Measurements from ENCODE around the gene SDHAF1. TPM values are rescaled to one million over a fixed set of nuclear protein-coding genes. Genes with fewer than 3 reads are reported as not detected.
A peak's percentile ranks its signal among the peaks of the same experiment; 100 is the strongest.

Gene SDHAF1
- polyA plus RNA-seq, 1 of the 3 experiments (the other 2 are of a cell fraction) = 25.3 TPM

DNA sequence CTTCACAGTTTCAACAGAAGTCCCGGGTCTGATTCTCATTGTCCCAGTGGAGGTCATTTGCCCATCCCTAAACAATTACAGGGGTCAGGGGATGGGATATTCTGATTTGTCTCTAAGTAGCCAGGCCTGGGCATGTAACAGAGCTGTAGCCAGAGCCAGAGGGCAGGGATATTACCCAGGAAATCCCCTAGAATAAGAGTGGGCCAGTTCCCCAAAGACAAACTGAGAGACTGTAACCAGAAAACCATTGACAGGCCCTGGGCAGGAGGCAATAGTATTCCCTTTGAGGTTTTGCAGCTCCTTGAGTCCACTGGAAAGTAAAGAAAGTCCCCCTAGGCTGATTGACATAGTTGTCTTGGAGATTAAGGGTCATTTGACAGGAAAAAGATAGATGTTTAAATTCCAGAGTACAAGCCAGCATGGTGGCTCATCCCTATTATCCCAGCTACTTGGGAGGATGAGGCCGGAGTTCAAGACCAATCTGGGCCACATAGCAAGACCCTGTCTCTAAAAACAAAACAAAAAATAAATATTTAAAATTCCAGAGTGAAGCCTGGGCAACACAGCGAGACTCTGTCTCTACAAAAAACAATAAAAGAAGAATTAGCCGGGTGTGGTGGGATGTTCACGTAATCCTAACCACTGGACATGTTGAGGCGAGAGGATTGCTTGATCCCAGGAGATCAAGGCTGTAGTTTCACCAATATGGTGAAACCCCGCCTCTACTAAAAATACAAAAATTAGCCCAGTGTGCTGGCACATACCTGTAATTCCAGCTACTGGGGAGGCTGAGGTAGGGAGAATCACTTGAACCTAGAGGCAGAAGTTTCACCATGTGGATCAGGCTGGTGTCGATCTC, 1.9 kb upstream of the SDHAF1 start:
- Histone ChIP-seq H3K9ac (no peak overlapping the region), H3K27ac (ENCODE audit: low read depth in 2 of 2, low read length in 1 of 2) (no peak overlapping the region), H3K79me2 (ENCODE audit: insufficient read depth) (peaks cover 26% of the 10 kb centered on the region), H4K20me1 (ENCODE audit: insufficient read depth) (no peaks in the 10 kb centered on the region), H3K27me3 (ENCODE audit: insufficient read depth) (no peaks in the 10 kb centered on the region), H3K36me3 (replicated peaks in 1 of 2; ENCODE audit: control insufficient read depth in 1 of 2, insufficient read depth in 2 of 2, low read length in 1 of 2) (peaks cover 0 to 3% of the 10 kb centered on the region in 2 experiments), H3K4me3 (ENCODE audit: low read depth in 2 of 2, low read length in 1 of 2) (no peak overlapping the region), H3F3A (replicated peaks; ENCODE audit: insufficient read depth) (no peaks in the 10 kb centered on the region), H3K4me1 (ENCODE audit: control insufficient read depth in 1 of 2, insufficient read depth in 2 of 2, low read depth in 1 of 2, low read length in 1 of 2) (peaks cover 11 to 18% of the 10 kb centered on the region in 2 experiments; a peak in 1 of 4 replicates), H3K4me2 (no peak overlapping the region), H3K9me2 (no peaks in the 10 kb centered on the region), H2AFZ (ENCODE audit: low read depth) (no peak overlapping the region), H3K9me3 (no peaks in the 10 kb centered on the region)
- 92% methylated on average over 8 of the region's 8 CpGs for WGBS (ENCODE audit: low lambda C conversion rate)
- TF ChIP-seq CHD2 (IDR thresholded peaks at IDR 0.05; ENCODE audit: low read length, partially characterized antibody) (no peak), SMC3 (IDR thresholded peaks at IDR 0.05; ENCODE audit: low read depth, low read length) (no peak), JUND (IDR thresholded peaks at IDR 0.05) (no peak), FOXJ3 (CRISPR knock-in tag; IDR thresholded peaks at IDR 0.05) (no peak), NRF1 (IDR thresholded peaks at IDR 0.05; ENCODE audit: low read depth, low read length) (no peak)
- TF ChIP-seq, protein P1, sequence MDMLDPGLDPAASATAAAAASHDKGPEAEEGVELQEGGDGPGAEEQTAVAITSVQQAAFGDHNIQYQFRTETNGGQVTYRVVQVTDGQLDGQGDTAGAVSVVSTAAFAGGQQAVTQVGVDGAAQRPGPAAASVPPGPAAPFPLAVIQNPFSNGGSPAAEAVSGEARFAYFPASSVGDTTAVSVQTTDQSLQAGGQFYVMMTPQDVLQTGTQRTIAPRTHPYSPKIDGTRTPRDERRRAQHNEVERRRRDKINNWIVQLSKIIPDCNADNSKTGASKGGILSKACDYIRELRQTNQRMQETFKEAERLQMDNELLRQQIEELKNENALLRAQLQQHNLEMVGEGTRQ (IDR thresholded peaks at IDR 0.05; ENCODE audit: borderline replicate concordance, low read depth, low read length) = no peak
- TF ChIP-seq, protein P2, sequence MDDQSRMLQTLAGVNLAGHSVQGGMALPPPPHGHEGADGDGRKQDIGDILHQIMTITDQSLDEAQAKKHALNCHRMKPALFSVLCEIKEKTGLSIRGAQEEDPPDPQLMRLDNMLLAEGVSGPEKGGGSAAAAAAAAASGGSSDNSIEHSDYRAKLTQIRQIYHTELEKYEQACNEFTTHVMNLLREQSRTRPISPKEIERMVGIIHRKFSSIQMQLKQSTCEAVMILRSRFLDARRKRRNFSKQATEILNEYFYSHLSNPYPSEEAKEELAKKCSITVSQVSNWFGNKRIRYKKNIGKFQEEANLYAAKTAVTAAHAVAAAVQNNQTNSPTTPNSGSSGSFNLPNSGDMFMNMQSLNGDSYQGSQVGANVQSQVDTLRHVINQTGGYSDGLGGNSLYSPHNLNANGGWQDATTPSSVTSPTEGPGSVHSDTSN (IDR thresholded peaks at IDR 0.05) = no peak
- ChIA-PET CTCF (interaction anchor here (0.7 to 1.7 kb wide), 8 partner anchors 11 to 123 kb away, joined by 3 to 8 read pairs (median 4); no protein-coding TSS in a partner anchor), POLR2A (no interaction called here)
- DNase-seq = no peak

DNA sequence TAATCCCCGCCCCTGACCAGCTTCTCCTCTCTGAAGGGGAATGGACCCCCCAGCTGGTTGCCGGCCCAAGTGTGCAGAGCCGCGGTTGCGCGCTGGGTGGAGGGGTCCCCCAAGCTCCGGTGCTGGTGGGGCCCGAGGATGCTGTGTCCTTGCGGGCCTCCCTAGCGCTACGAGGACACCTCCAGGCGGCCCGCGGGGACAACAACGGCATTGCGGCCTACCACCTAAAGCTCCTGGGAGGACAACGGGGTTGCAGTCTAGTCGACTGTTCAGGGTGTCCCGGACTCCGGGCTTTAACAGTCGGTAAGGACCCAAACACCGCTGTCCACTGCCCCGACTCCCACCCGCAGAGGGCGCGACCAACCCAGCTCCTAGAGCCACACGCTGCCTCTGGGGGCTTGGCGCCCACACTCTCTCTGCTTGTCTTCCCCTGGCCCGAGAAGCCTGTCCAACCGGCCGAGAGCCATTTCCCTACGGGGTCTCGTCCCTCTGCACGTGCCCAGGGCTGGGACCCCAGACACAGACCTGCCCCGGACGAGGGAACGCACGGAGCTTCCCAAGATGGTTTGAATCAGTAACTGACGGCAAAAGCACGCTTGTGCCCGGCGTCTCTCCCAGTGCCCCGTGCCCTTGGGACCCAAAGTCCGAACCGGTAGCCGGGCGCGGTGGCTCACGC, 927 bp upstream of the SDHAF1 start:
- no peak for TF ChIP-seq ELF1 (IDR thresholded peaks at IDR 0.05)
- no peak for TF ChIP-seq RFX5 (IDR thresholded peaks at IDR 0.05; ENCODE audit: low read length)
- no peak for TF ChIP-seq EZH2phosphoT487 (IDR thresholded peaks at IDR 0.05; ENCODE audit: borderline replicate concordance, low read depth)
- no peak for TF ChIP-seq GABPA (IDR thresholded peaks at IDR 0.05; ENCODE audit: low read depth)
- peak; percentile 42 for TF ChIP-seq RAD21 (IDR thresholded peaks at IDR 0.05; ENCODE audit: low read length)
- TF ChIP-seq TAF1 (IDR thresholded peaks at IDR 0.05; ENCODE audit: borderline replicate concordance, low read depth, low read length) = no peak
- no peak for TF ChIP-seq FOSL2 (IDR thresholded peaks at IDR 0.05; ENCODE audit: borderline replicate concordance, low read depth)
- no peaks in the 10 kb centered on the region for H3K27me3 ChIP-seq (ENCODE audit: insufficient read depth)
- H3K4me1 ChIP-seq (ENCODE audit: control insufficient read depth in 1 of 2, insufficient read depth in 2 of 2, low read depth in 1 of 2, low read length in 1 of 2) = peaks cover 11 to 18% of the 10 kb centered on the region in 2 experiments; a peak in 1 of 4 replicates
- no peaks in the 10 kb centered on the region for H3K9me2 ChIP-seq
- peaks cover 3% of the 10 kb centered on the region for H3F3A ChIP-seq (replicated peaks; ENCODE audit: insufficient read depth)
- 60% methylated on average over 32 of the region's 49 CpGs for WGBS (ENCODE audit: low lambda C conversion rate)
- CTCF ChIA-PET = interaction anchor here (0.7 to 1.7 kb wide), 13 partner anchors 10 to 124 kb away, joined by 3 to 8 read pairs (median 3); partner anchors contain the start of gene ALKBH6
- H4K20me1 ChIP-seq (ENCODE audit: insufficient read depth) = no peaks in the 10 kb centered on the region
- DNase-seq = peak; percentile 62
- POLR2A ChIA-PET = interaction anchor here (1.2 kb wide), 1 partner anchor 15 kb away, joined by 4 read pairs; the partner anchor contains the start of gene SYNE4
- H3K9ac ChIP-seq = no peak overlapping the region
- H3K4me3 ChIP-seq (ENCODE audit: low read depth in 2 of 2, low read length in 1 of 2) = peak overlapping the region in 1 of 2 experiments; percentile 83; a peak in 1 of 4 replicates
- peak overlapping the region; percentile 99 for H2AFZ ChIP-seq (ENCODE audit: low read depth)
- peaks cover 0 to 3% of the 10 kb centered on the region in 2 experiments for H3K36me3 ChIP-seq (replicated peaks in 1 of 2; ENCODE audit: control insufficient read depth in 1 of 2, insufficient read depth in 2 of 2, low read length in 1 of 2)
- H3K4me2 ChIP-seq = peak overlapping the region; percentile 99
- no peak overlapping the region; a peak in 1 of 4 replicates for H3K27ac ChIP-seq (ENCODE audit: low read depth in 2 of 2, low read length in 1 of 2)
- H3K79me2 ChIP-seq (ENCODE audit: insufficient read depth) = peaks cover 26% of the 10 kb centered on the region
- H3K9me3 ChIP-seq = no peaks in the 10 kb centered on the region
